ENCODE data around the gene MLX. TPM values are rescaled to one million over a fixed set of nuclear protein-coding genes. Genes with fewer than 3 reads are reported as not detected.
"Not testable (repeated sequence)": the region's sequence is repeated elsewhere in the genome, so short reads cannot be mapped to it uniquely, and the experiment has no call there.

MLX gene
- total RNA-seq, 4 donors from 2014 or later = 47.0 to 62.8 (median 52.9) TPM

GRCh38 chr17:42553161-42553818 lies 13.6 kb upstream of the MLX start:
- Histone ChIP-seq H3K9me3 (no peaks in the 10 kb centered on the region), H3K4me3 (replicated peaks in 1 of 3) (peak overlapping the region in 1 of 3 donors; percentile 74), H3K27ac (no peak overlapping the region), H3K4me1 (peaks cover 20 to 23% of the 10 kb centered on the region in 2 donors), H3K36me3 (no peaks in the 10 kb centered on the region), H3K27me3 (no peaks in the 10 kb centered on the region)
- no peak for DNase-seq
- TF ChIP-seq POLR2A (IDR thresholded peaks at IDR 0.05) (no peak), CTCF (IDR thresholded peaks at IDR 0.05) (no peak)
- intact Hi-C loops (cut with DNase I) = no loop called here
- 81 to 84% methylated on average over 38 to 43 of the region's 45 CpGs for WGBS, 2 donors

- no peak for DNase-seq
- Histone ChIP-seq H3K27ac (peak overlapping the region; percentile 71 to 94 (median 86)), H3K27me3 (no peaks in the 10 kb centered on the region), H3K36me3 (no peaks in the 10 kb centered on the region), H3K4me1 (peaks cover 15 to 18% of the 10 kb centered on the region in 2 donors), H3K4me3 (replicated peaks in 1 of 3) (peak overlapping the region; percentile 37 to 74 (median 59)), H3K9me3 (no peaks in the 10 kb centered on the region)
- 57 to 60% methylated on average over 11 to 15 of the region's 16 CpGs for WGBS, 2 donors
- intact Hi-C loops (cut with DNase I) = no loop called here
- TF ChIP-seq CTCF (IDR thresholded peaks at IDR 0.05) (no peak), POLR2A (IDR thresholded peaks at IDR 0.05) (no peak)
Observed at GRCh38 chr17:42553866-42554249, 13.0 kb upstream of the MLX start.

- H3K9me3 ChIP-seq = no peaks in the 10 kb centered on the region
- H3K36me3 ChIP-seq = no peaks in the 10 kb centered on the region
- H3K27ac ChIP-seq = peak overlapping the region; percentile 71 to 94 (median 86)
- peak; percentile 89 to 91 for DNase-seq
- peaks cover 13 to 16% of the 10 kb centered on the region in 2 donors for H3K4me1 ChIP-seq
- 0 to 1% methylated on average over 19 to 40 of the region's 82 CpGs for WGBS, 2 donors
- H3K4me3 ChIP-seq (replicated peaks in 1 of 3) = peak overlapping the region; percentile 37 to 74 (median 59)
- H3K27me3 ChIP-seq = no peaks in the 10 kb centered on the region
- TF ChIP-seq CTCF (IDR thresholded peaks at IDR 0.05) (peak in 1 of 6 experiments; percentile 16), POLR2A (IDR thresholded peaks at IDR 0.05) (peak; percentile 4 to 92)
- intact Hi-C loops (cut with DNase I) = no loop called here
Observed at GRCh38 chr17:42554250-42555121, 12.4 kb upstream of the MLX start.

GRCh38 chr17:42555122-42555622 lies 11.7 kb upstream of the MLX start:
- DNase-seq = no peak
- H3K27ac ChIP-seq = peak overlapping the region; percentile 71 to 94 (median 86)
- H3K4me1 ChIP-seq = peaks cover 13 to 16% of the 10 kb centered on the region in 2 donors
- H3K36me3 ChIP-seq = no peaks in the 10 kb centered on the region
- 24 to 25% methylated on average over 4 of the region's 4 CpGs for WGBS, 2 donors
- no peak for TF ChIP-seq POLR2A (IDR thresholded peaks at IDR 0.05)
- TF ChIP-seq CTCF (IDR thresholded peaks at IDR 0.05) = no peak
- intact Hi-C loops (cut with DNase I) = no loop called here
- H3K4me3 ChIP-seq (replicated peaks in 1 of 3) = peak overlapping the region; percentile 37 to 74 (median 59)
- H3K9me3 ChIP-seq = no peaks in the 10 kb centered on the region
- no peaks in the 10 kb centered on the region for H3K27me3 ChIP-seq

GRCh38 chr17:42555961-42556617 lies 10.8 kb upstream of the MLX start:
- H3K9me3 ChIP-seq; H3K4me3 ChIP-seq (replicated peaks in 1 of 3); intact Hi-C loops (cut with DNase I); H3K27ac ChIP-seq; DNase-seq; H3K36me3 ChIP-seq; H3K27me3 ChIP-seq: not testable (repeated sequence)
- H3K4me1 ChIP-seq = peaks cover 13 to 16% of the 10 kb centered on the region in 2 donors
- WGBS, 2 donors = 52 to 53% methylated on average over 4 to 5 of the region's 5 CpGs
